ENCODE measurements around the gene PGAP6. TPM values are rescaled to one million over a fixed set of nuclear protein-coding genes. Genes with fewer than 3 reads are reported as not detected.

Gene PGAP6
- total and polyA plus RNA-seq, 9 of the 15 experiments (the other 6 are each of a cell fraction or from before 2014, with no cell fraction given), result 0.45 to 50.2 (median 39.3) TPM

GRCh38 chr16:380762-381011 is 1.1 kb downstream of the PGAP6 start:
- Histone ChIP-seq H3K4me1 (replicated peaks in 1 of 2; ENCODE audit: control insufficient read depth in 2 of 2, insufficient read depth in 2 of 2, low read length in 2 of 2) (peaks cover 0 to 64% of the 10 kb centered on the region in 2 experiments; a peak in 3 of 5 replicates), H3K9ac (ENCODE audit: insufficient read depth in 1 of 2, low read depth in 2 of 2, low read length in 2 of 2) (peak overlapping the region; percentile 80 to 88; a peak in 3 of 4 replicates), H2AFZ (ENCODE audit: low read depth, low read length) (no peak overlapping the region), H3K27ac (ENCODE audit: extremely low read depth, low read depth, low read length) (peak overlapping the region; percentile 75), H3K27me3 (ENCODE audit: control insufficient read depth in 2 of 2, insufficient read depth in 2 of 2, low read length in 2 of 2) (no peaks in the 10 kb centered on the region), H3K4me2 (ENCODE audit: insufficient read depth, low read length) (peak overlapping the region; percentile 65), H3K9me3 (replicated peaks; ENCODE audit: control insufficient read depth, insufficient read depth, low read depth, low read length) (no peaks in the 10 kb centered on the region), H3K79me2 (ENCODE audit: control insufficient read depth, insufficient read depth, low read length) (peaks cover 33% of the 10 kb centered on the region), H4K20me1 (replicated peaks; ENCODE audit: control insufficient read depth, insufficient read depth, low read length) (no peaks in the 10 kb centered on the region), H3K36me3 (ENCODE audit: control insufficient read depth, insufficient read depth, low read length) (peaks cover 21% of the 10 kb centered on the region; the same call in 2 of the 3 replicates), H3K4me3 (peak overlapping the region; percentile 94), H3K9me1 (ENCODE audit: control insufficient read depth, insufficient read depth, low read length) (no peaks in the 10 kb centered on the region)
- FAIRE-seq (no peak), ATAC-seq (peak; percentile 57), DNase-seq (ENCODE audit: extremely low read depth in 1 of 4, low spot score in 3 of 4) (no peak)
- TF ChIP-seq GTF2F1 (IDR thresholded peaks at IDR 0.05; ENCODE audit: low read depth, low read length) (no peak), MYNN (IDR thresholded peaks at IDR 0.05) (no peak), MYNN (CRISPR knock-in tag; IDR thresholded peaks at IDR 0.05) (no peak), SOX6 (IDR thresholded peaks at IDR 0.05) (no peak), ZNF512 (tag; IDR thresholded peaks at IDR 0.05) (no peak), GTF2E2 (tag; IDR thresholded peaks at IDR 0.05) (no peak), NCOA4 (IDR thresholded peaks at IDR 0.05; ENCODE audit: partially characterized antibody) (no peak), U2AF2 (optimal IDR thresholded peaks at IDR 0.05; ENCODE audit: low read depth, low read length) (no peak)
- TF ChIP-seq, protein P1, sequence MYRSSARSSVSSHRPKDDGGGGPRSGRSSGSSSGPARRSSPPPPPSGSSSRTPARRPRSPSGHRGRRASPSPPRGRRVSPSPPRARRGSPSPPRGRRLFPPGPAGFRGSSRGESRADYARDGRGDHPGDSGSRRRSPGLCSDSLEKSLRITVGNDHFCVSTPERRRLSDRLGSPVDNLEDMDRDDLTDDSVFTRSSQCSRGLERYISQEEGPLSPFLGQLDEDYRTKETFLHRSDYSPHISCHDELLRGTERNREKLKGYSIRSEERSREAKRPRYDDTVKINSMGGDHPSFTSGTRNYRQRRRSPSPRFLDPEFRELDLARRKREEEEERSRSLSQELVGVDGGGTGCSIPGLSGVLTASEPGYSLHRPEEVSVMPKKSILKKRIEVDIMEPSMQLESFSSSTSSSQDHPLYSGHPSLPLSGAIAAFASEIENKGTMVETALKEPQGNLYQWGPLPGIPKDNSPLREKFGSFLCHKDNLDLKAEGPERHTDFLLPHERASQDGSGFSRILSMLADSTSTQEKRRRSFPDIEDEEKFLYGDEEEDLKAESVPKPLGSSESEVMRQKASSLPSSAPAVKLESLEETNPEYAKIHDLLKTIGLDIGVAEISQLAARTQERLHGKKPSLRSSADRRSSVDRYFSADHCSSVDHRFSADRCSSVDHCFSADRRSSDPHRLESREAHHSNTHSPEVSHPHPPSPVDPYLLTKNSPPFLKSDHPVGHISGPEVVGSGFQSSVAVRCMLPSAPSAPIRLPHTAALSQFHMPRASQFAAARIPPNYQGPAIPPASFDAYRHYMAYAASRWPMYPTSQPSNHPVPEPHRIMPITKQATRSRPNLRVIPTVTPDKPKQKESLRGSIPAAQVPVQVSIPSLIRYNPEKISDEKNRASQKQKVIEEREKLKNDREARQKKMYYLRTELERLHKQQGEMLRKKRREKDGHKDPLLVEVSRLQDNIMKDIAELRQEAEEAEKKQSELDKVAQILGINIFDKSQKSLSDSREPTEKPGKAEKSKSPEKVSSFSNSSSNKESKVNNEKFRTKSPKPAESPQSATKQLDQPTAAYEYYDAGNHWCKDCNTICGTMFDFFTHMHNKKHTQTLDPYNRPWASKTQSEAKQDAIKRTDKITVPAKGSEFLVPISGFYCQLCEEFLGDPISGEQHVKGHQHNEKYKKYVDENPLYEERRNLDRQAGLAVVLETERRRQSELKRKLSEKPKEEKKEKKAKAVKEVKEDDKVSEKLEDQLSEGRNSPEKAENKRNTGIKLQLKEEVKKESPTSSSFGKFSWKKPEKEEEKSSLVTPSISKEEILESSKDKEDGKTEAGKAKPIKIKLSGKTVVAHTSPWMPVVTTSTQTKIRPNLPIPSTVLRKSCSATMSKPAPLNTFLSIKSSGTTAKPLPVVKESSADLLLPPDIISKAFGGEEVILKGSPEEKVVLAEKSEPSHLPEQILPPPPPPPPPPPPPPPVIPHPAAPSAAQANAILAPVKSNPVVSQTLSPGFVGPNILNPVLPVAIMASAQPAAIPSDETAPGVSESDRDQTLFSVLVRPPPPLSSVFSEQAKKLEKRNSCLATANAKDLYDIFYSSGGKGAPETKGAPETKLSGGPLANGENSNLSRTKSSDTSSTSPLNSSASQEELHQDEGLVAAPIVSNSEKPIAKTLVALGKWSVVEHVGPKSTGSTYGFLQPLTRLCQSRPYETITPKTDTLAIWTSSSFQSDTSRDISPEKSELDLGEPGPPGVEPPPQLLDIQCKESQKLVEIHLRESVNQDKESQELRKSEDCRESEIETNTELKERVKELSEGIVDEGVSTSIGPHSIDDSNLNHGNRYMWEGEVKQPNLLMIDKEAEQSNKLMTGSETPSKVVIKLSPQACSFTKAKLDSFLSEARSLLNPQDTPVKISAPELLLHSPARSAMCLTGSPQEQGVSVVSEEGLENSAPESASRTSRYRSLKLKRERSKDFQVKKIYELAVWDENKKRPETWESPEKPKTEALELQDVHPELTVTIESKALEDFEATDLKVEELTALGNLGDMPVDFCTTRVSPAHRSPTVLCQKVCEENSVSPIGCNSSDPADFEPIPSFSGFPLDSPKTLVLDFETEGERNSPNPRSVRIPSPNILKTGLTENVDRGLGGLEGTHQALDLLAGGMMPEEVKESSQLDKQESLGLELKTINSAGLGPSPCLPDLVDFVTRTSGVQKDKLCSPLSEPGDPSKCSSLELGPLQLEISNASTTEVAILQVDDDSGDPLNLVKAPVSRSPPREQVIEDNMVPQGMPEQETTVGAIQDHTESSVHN (IDR thresholded peaks at IDR 0.05; ENCODE audit: borderline replicate concordance in 1 of 2, low read depth in 1 of 2), result no peak
- intact Hi-C loops (cut with micrococcal nuclease), result no loop called here
- 0% methylated on average over 2 of the region's 12 CpGs for WGBS (ENCODE audit: insufficient coverage, low coverage, missing lambda C conversion rate)
- in situ Hi-C loops (cut with MboI), result no loop called here
- BruUV-seq (replicated peaks), result no TSS peak
- ChIA-PET POLR2A (interaction anchor here (0.6 kb wide), 1 partner anchor 62 kb away, joined by 3 read pairs; no protein-coding TSS in a partner anchor), CTCF (ENCODE audit: low intra/inter-chr PET ratio) (interaction anchor here (0.9 kb wide), 1 partner anchor 10 kb away, joined by 3 read pairs; the partner anchor contains the start of gene MRPL28)

Data from K562 (cell line).